ENCODE results near the gene ESRRB. TPM values are rescaled to one million over a fixed set of nuclear protein-coding genes. Genes with fewer than 3 reads are reported as not detected.

ESRRB gene
- polyA plus RNA-seq, 1 experiment: not detected

- Histone ChIP-seq H3K9me3 (ENCODE audit: control insufficient read depth, insufficient read depth, low read length) (no peaks in the 10 kb centered on the region), H3K27me3 (ENCODE audit: control insufficient read depth, insufficient read depth, low read length) (no peaks in the 10 kb centered on the region), H3K4me3 (ENCODE audit: low read depth, low read length) (no peak overlapping the region), H3K27ac (ENCODE audit: low read depth, low read length) (no peak overlapping the region)
- TF ChIP-seq CTCF (IDR thresholded peaks at IDR 0.05; ENCODE audit: low read depth, low read length): no peak
- ChIA-PET CTCF (no interaction called here), POLR2A (no interaction called here)
- no peak for DNase-seq (ENCODE audit: low read depth, low spot score)
Observed at GRCh38 chr14:76547831-76548230, 171.9 kb downstream of the ESRRB start.

GRCh38 chr14:76550534-76550933 lies 174.6 kb downstream of the ESRRB start:
- TF ChIP-seq CTCF (IDR thresholded peaks at IDR 0.05; ENCODE audit: low read depth, low read length): no peak
- CTCF ChIA-PET: no interaction called here

GRCh38 chr14:76551116-76551515 lies 175.2 kb downstream of the ESRRB start:
- ChIA-PET CTCF (no interaction called here), POLR2A (no interaction called here)
- H3K27ac ChIP-seq (ENCODE audit: low read depth, low read length): no peak overlapping the region
- DNase-seq (ENCODE audit: low read depth, low spot score): no peak
- H3K27me3 ChIP-seq (ENCODE audit: control insufficient read depth, insufficient read depth, low read length): no peaks in the 10 kb centered on the region
- no peak for TF ChIP-seq CTCF (IDR thresholded peaks at IDR 0.05; ENCODE audit: low read depth, low read length)
- H3K9me3 ChIP-seq (ENCODE audit: control insufficient read depth, insufficient read depth, low read length): no peaks in the 10 kb centered on the region
- H3K4me3 ChIP-seq (ENCODE audit: low read depth, low read length): no peak overlapping the region

More at GRCh38 chr14:76550534-76550933, 174.6 kb downstream of the ESRRB start:
- H3K4me3 ChIP-seq (ENCODE audit: low read depth, low read length): no peak overlapping the region
- POLR2A ChIA-PET: no interaction called here
- H3K27me3 ChIP-seq (ENCODE audit: control insufficient read depth, insufficient read depth, low read length): no peaks in the 10 kb centered on the region
- no peak overlapping the region for H3K27ac ChIP-seq (ENCODE audit: low read depth, low read length)
- H3K9me3 ChIP-seq (ENCODE audit: control insufficient read depth, insufficient read depth, low read length): no peaks in the 10 kb centered on the region
- no peak for DNase-seq (ENCODE audit: low read depth, low spot score)

Other genes with a start within 250 kb of the ESRRB start
- gene GPATCH2L, start 224.2 kb upstream of the ESRRB start, polyA plus RNA-seq (2011; rRNA removed): 29.5 and 32.2 TPM in 2 replicates